Left ventricle myocardium inferior (tissue), 1 donor: Measurements from ENCODE around the gene MTHFR. TPM values are rescaled to one million over a fixed set of nuclear protein-coding genes. Genes with fewer than 3 reads are reported as not detected.

Experiments used
- DNase-seq: peaks from one replicate; pipeline ENCODE4 v3.0.0-alpha.2; 2020
- H3K27ac ChIP-seq: fragments of 200-600 bp; replicated peaks from 2 replicates; pipeline ENCODE4 v1.8.0; 2021
- H3K27me3 ChIP-seq: fragments of 200-600 bp; 2 replicates; pipeline ENCODE4 v1.8.0; 2021; ENCODE audit warnings: low read depth
- H3K36me3 ChIP-seq: fragments of 200-600 bp; 2 replicates; pipeline ENCODE4 v1.8.0; 2021
- H3K4me1 ChIP-seq: fragments of 200-600 bp; 2 replicates; pipeline ENCODE4 v1.8.0; 2021
- H3K4me3 ChIP-seq: fragments of 200-600 bp; 2 replicates; pipeline ENCODE4 v1.8.0; 2021; ENCODE audit warnings: mild to moderate bottlenecking, moderate library complexity
- H3K9me3 ChIP-seq: fragments of 200-600 bp; replicated peaks from 2 replicates; pipeline ENCODE4 v1.8.0; 2021
- CTCF ChIP-seq: fragments of 200-600 bp; IDR thresholded peaks from 2 replicates; pipeline ENCODE4 v1.8.0; 2021; ENCODE audit warnings: antibody characterized with exemption, mild to moderate bottlenecking, borderline replicate concordance
- intact Hi-C: fragments of 100-400 bp; cut with micrococcal nuclease; formaldehyde crosslinking; loops from one replicate; pipeline ENCODE4 v1.11.0; 2022
- total RNA-seq: library from RNA; stranded (reverse); fragmentation: NEBNext Ultra II Directional; extraction: Animal tissue kit (Norgen Biotek cat#: 25700); gene quantifications from one replicate; pipeline ENCODE4 v1.2.1, GENCODE V29; 2021
- donor health status: DM: no; HTN: yes; CAD: no; lungs with severe emphysema.

MTHFR gene
- total RNA-seq, 1 donor from 2014 or later = 40.1 TPM

DNA sequence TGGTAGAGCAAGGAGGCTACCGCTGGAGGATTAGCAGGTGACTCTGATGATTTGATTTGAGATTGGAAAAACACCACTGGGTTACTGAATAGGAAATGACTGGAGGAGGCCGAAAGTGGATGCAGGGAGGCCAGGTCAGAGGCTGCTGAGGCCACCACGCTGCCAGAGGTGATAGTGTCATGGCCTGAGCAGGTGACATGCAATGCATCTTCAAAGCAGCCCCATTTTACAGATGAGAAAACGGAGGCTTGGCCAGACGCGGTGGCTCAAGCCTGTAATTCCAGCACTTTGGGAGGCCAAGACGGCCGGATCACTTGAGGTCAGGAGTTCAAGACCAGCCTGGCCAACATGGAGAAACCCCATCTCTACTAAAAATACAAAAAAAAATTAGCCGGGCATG, 31.0 kb downstream of the MTHFR start:
- H3K27me3 ChIP-seq = no peaks in the 10 kb centered on the region
- no peaks in the 10 kb centered on the region for H3K9me3 ChIP-seq
- intact Hi-C loops = no loop called here
- no peaks in the 10 kb centered on the region for H3K4me1 ChIP-seq
- H3K27ac ChIP-seq = no peak overlapping the region
- no peaks in the 10 kb centered on the region for H3K36me3 ChIP-seq
- no peak overlapping the region for H3K4me3 ChIP-seq
- DNase-seq = no peak
- no peak for TF ChIP-seq CTCF

- no peak for DNase-seq
- no peak for TF ChIP-seq CTCF
- intact Hi-C loops = no loop called here
- no peak overlapping the region for H3K27ac ChIP-seq
- H3K27me3 ChIP-seq = no peaks in the 10 kb centered on the region
- no peaks in the 10 kb centered on the region for H3K9me3 ChIP-seq
- H3K4me1 ChIP-seq = peaks cover 9% of the 10 kb centered on the region
- H3K36me3 ChIP-seq = no peaks in the 10 kb centered on the region
- H3K4me3 ChIP-seq = no peak overlapping the region
Observed at GRCh38 chr1:11772458-11772857, 33.3 kb downstream of the MTHFR start.

DNA sequence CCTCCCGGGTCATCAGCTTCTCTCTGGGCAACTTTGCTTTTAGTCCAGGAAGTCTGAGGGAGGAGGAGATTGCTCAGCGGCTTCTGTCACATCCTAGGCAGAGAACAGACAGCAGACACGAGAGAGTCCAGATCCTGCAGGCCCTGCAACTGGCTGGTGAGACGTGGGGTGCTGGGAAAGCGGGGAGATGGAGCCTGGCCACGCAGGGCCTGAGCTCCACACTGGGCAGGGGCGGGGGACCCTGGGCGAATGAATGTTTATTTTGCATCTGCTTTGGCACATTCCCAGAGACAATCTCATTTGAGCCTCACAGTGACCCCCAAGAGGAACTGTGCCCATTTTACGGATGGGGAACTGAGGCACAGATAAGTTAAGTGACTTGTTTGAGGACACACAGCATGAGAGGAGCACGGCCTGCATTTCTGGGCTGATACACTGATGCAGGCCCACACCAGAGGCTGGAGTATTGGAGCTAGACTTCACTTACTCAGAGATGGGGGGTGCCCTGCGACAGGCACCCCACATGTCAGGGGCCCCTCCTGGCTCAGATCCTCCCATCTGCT, 34.2 kb downstream of the MTHFR start:
- intact Hi-C loops = no loop called here
- Histone ChIP-seq H3K4me1 (peaks cover 9% of the 10 kb centered on the region), H3K4me3 (no peak overlapping the region), H3K9me3 (no peaks in the 10 kb centered on the region), H3K27ac (no peak overlapping the region), H3K36me3 (no peaks in the 10 kb centered on the region), H3K27me3 (no peaks in the 10 kb centered on the region)
- no peak for TF ChIP-seq CTCF
- DNase-seq = no peak

GRCh38 chr1:11770011-11770410, 35.8 kb downstream of the MTHFR start:
- no peak for DNase-seq
- intact Hi-C loops = no loop called here
- Histone ChIP-seq H3K27me3 (no peaks in the 10 kb centered on the region), H3K4me1 (peaks cover 9% of the 10 kb centered on the region), H3K4me3 (no peak overlapping the region), H3K9me3 (no peaks in the 10 kb centered on the region), H3K27ac (no peak overlapping the region), H3K36me3 (no peaks in the 10 kb centered on the region)
- TF ChIP-seq CTCF = no peak

- Histone ChIP-seq H3K4me1 (peaks cover 9% of the 10 kb centered on the region), H3K4me3 (no peak overlapping the region), H3K9me3 (no peaks in the 10 kb centered on the region), H3K27me3 (no peaks in the 10 kb centered on the region), H3K27ac (no peak overlapping the region), H3K36me3 (no peaks in the 10 kb centered on the region)
- no peak for DNase-seq
- intact Hi-C loops = no loop called here
- no peak for TF ChIP-seq CTCF
Observed at GRCh38 chr1:11769274-11769673, 36.5 kb downstream of the MTHFR start.

GRCh38 chr1:11768821-11769220, 36.9 kb downstream of the MTHFR start:
- no peaks in the 10 kb centered on the region for H3K9me3 ChIP-seq
- no peak for DNase-seq
- peaks cover 9% of the 10 kb centered on the region for H3K4me1 ChIP-seq
- no peak overlapping the region for H3K4me3 ChIP-seq
- H3K27me3 ChIP-seq = no peaks in the 10 kb centered on the region
- no peak overlapping the region for H3K27ac ChIP-seq
- no peak for TF ChIP-seq CTCF
- intact Hi-C loops = no loop called here
- H3K36me3 ChIP-seq = no peaks in the 10 kb centered on the region
